HG02840 (cell line): ENCODE results near the gene TRIM37.
"Not testable (repeated sequence)": the region's sequence is repeated elsewhere in the genome, so short reads cannot be mapped to it uniquely, and the experiment has no call there.

Experiments used
- ATAC-seq: cut with Tn5 transposase; IDR thresholded peaks from one replicate; pipeline ENCODE4 v1.9.1; 2021; ENCODE audit warnings: mild to moderate bottlenecking, moderate library complexity, moderate number of reproducible peaks; ENCODE audit not compliant: unreplicated experiment, low FRiP score

Gene TRIM37

GRCh38 chr17:58957725-58958073, 149.0 kb downstream of the TRIM37 start:
- ATAC-seq, result not testable (repeated sequence)

GRCh38 chr17:58956997-58957724, 149.5 kb downstream of the TRIM37 start:
- ATAC-seq, result no peak

GRCh38 chr17:58954358-58954757, 152.3 kb downstream of the TRIM37 start:
- not testable (repeated sequence) for ATAC-seq

- ATAC-seq, result no peak
These were observed 158.9 kb downstream of the TRIM37 start for GRCh38 chr17:58947824-58948223.

GRCh38 chr17:58947411-58947810, 159.3 kb downstream of the TRIM37 start:
- ATAC-seq, result no peak

- ATAC-seq, result no peak
These were observed 162.5 kb downstream of the TRIM37 start for GRCh38 chr17:58944166-58944565.

- ATAC-seq, result no peak
These were observed 170.4 kb downstream of the TRIM37 start for GRCh38 chr17:58936295-58936694.

- ATAC-seq, result no peak
These were observed 173.7 kb downstream of the TRIM37 start for GRCh38 chr17:58932956-58933355.
